Measurements from ENCODE around the gene PBXIP1.

PBXIP1 gene

GRCh38 chr1:154951901-154952657 lies 3.8 kb downstream of the PBXIP1 start:
- DNase-seq (ENCODE audit: low read depth), result no peak
- TF ChIP-seq, protein P1, sequence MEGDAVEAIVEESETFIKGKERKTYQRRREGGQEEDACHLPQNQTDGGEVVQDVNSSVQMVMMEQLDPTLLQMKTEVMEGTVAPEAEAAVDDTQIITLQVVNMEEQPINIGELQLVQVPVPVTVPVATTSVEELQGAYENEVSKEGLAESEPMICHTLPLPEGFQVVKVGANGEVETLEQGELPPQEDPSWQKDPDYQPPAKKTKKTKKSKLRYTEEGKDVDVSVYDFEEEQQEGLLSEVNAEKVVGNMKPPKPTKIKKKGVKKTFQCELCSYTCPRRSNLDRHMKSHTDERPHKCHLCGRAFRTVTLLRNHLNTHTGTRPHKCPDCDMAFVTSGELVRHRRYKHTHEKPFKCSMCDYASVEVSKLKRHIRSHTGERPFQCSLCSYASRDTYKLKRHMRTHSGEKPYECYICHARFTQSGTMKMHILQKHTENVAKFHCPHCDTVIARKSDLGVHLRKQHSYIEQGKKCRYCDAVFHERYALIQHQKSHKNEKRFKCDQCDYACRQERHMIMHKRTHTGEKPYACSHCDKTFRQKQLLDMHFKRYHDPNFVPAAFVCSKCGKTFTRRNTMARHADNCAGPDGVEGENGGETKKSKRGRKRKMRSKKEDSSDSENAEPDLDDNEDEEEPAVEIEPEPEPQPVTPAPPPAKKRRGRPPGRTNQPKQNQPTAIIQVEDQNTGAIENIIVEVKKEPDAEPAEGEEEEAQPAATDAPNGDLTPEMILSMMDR (IDR thresholded peaks at IDR 0.05; ENCODE audit: low read depth, low read length, missing control alignments), result no peak
- in situ Hi-C loops (cut with HindIII; ENCODE audit: low sequenced_read_pairs), result no loop called here
- no peak overlapping the region for H3K4me3 ChIP-seq (ENCODE audit: low read depth, low read length)

DNA sequence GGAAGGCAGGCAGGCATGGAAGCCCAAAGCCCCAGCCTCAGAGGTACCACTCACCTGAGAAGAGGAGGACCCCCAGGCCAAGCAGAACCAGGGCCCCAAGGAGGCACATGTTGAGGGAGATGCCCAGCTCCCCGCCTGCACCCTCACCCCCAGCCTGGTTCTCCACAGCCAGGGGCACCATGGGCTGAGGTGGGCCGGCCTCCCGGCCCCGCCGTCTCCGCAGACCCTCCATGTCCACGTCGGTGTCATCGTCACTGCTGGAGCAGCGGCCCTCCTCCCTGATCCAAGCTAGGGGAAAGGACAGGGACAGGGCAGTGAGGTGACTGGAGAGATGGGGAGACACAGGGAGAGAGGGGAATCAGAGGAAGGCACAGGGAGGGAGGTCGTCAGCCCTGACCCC lies 7.8 kb downstream of the PBXIP1 start:
- in situ Hi-C loops (cut with HindIII; ENCODE audit: low sequenced_read_pairs), result no loop called here

DNA sequence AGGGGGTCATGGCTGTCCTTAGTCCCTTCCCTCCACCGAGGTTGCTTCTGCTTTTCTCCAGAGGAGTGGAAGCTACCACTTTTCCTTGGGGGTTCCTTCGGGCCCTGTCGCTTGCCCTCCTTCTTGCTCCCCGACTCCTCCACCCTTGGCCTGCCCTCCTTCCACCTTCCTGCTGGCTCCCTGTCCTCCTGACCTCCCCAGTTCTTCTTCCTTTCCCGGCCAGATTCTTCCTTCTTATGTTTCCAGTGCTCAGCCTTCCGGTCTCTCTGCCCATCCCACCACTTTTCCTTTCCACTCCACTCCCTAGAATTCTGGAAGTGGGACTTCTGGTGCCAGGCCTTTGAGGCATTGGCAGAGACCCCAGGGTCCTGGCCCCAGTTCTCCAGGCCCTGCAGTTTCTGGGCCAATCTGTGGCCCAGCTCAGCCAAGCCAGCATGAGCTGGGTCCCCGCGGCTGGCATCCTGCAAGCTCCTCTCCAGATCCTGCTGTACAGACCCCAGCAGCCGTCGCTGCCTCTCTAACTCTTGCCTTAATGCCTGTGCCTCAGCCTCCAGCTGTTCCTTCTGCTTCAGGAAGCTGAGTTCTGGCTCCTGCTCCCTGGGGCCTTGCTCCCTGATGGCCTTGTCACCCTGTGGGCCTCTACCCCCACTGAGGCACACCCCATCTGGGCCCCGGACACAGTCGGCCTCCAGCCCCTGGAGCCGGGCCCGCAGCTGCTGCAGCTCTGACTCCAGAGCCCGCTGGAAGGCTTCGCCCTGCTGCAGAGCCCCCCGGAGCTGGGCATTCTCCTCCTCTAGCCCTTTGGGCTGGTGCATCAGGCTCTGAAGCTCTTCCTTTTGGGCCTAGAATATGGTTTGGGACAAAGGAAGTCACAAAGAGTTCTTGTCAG lies 9.7 kb downstream of the PBXIP1 start:
- DNase-seq (ENCODE audit: low read depth), result no peak
- TF ChIP-seq, protein P1 (IDR thresholded peaks at IDR 0.05; ENCODE audit: low read depth, low read length, missing control alignments), result no peak
- in situ Hi-C loops (cut with HindIII; ENCODE audit: low sequenced_read_pairs), result no loop called here
- no peak overlapping the region for H3K4me3 ChIP-seq (ENCODE audit: low read depth, low read length)

More for the DNA sequence above, 7.8 kb downstream of the PBXIP1 start:
- TF ChIP-seq, protein P1 (IDR thresholded peaks at IDR 0.05; ENCODE audit: low read depth, low read length, missing control alignments), result no peak
- DNase-seq (ENCODE audit: low read depth), result no peak
- H3K4me3 ChIP-seq (ENCODE audit: low read depth, low read length), result no peak overlapping the region

GRCh38 chr1:154945160-154945961 lies 10.5 kb downstream of the PBXIP1 start:
- no peak for DNase-seq (ENCODE audit: low read depth)

DNA sequence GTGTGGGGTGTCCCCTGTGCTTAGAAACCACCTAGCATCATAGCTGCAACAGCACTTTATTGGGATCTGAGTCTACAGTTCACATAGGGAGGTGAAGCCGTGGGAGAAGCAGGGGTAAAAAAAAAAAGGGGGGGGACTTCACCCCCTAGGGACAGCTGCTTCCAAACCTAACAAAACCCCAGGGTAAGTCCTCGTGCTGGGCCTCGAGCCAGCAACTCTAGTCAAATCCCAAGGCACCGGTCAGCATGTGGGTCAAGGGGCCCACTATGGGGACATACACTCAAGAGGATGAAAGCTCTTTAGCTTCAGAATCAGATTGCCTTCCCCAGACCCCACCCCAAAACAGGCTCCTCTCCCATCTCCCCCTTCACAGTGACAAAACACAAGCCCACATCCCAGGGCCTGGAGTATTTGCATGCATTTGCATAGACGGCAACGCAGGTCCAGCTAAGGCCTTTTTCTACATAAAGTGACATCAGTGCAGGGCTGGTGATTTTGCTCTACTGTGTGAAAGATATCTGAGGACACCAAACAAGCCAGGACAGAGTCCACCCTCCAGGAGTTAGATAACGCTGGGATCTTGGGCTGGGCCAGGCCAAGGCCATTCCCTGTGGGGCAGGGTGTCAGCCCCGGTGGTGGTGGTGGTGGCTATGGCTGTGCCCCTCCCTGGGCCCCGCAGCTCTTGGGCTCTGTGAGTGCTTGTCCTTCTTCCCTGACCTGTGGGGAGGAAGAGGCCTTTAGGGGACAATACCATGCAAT lies 11.3 kb downstream of the PBXIP1 start:
- TF ChIP-seq, protein P1 (IDR thresholded peaks at IDR 0.05; ENCODE audit: low read depth, low read length, missing control alignments), result no peak
- in situ Hi-C loops (cut with HindIII; ENCODE audit: low sequenced_read_pairs), result no loop called here
- no peak for DNase-seq (ENCODE audit: low read depth)
- no peak overlapping the region for H3K4me3 ChIP-seq (ENCODE audit: low read depth, low read length)

More at GRCh38 chr1:154945160-154945961, 10.5 kb downstream of the PBXIP1 start:
- in situ Hi-C loops (cut with HindIII; ENCODE audit: low sequenced_read_pairs), result no loop called here
- TF ChIP-seq, protein P1 (IDR thresholded peaks at IDR 0.05; ENCODE audit: low read depth, low read length, missing control alignments), result no peak
- H3K4me3 ChIP-seq (ENCODE audit: low read depth, low read length), result no peak overlapping the region
